ENCODE data around the gene PCDHGA6.

PCDHGA6 gene

DNA sequence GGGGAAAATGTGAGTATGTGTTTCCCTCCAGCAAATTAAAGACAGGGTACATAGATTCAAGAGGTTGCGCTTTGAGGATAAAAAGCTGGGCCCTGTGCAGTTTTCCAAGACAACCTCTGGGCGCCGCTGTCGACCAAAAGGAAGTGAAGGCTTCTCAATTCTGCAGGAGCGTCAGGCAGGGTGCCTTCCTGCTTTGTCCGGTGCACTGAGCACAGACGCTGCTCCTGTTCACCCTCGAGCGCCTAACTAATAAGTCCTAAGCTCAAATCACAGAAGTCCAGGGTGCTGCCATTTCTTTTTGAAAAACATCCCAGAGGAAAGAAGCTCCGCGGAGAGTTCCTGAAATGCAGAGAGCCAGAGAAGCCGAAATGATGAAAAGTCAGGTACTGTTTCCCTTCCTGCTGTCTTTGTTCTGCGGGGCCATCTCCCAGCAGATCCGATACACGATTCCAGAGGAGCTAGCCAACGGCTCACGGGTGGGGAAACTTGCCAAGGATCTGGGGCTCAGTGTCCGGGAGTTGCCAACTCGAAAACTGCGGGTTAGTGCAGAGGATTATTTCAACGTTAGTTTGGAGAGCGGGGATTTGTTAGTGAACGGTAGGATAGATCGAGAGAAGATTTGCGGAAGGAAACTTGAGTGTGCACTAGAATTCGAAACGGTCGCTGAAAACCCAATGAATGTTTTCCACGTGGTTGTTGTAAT lies 23.6 kb upstream of the PCDHGA6 start, which contains the start of gene PCDHGB1:
TSS of gene PCDHGB1 (plus strand) at position 183 of the 703 bp plus-strand sequence. CDS start at position 345, 162 bp downstream.
- CTCF ChIA-PET, result interaction anchor here (0.6 to 10.4 kb wide), 20 partner anchors 8 to 228 kb away, joined by 3 to 134 read pairs (median 6); partner anchors contain the start of genes PCDHGA1, PCDHGA2, PCDHGA5 and PCDHGA8

DNA sequence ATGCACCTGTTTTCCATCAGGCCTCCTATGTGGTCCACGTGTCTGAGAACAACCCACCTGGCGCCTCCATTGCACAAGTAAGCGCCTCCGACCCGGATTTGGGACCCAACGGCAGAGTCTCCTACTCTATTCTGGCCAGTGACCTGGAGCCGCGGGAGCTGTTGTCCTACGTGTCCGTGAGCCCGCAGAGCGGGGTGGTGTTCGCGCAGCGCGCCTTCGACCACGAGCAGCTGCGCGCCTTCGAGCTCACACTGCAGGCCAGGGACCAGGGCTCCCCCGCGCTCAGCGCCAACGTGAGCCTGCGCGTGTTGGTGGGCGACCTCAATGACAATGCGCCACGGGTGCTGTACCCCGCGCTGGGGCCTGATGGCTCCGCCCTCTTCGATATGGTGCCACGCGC lies 22.1 kb upstream of the PCDHGA6 start:
- no peak for TF ChIP-seq CTCF (IDR thresholded peaks at IDR 0.05; ENCODE audit: insufficient read depth, low read length, missing control alignments)
- POLR2A ChIA-PET, result no interaction called here
- no peak overlapping the region for H3K4me3 ChIP-seq (ENCODE audit: low read depth, low read length)
- DNase-seq (ENCODE audit: low read depth, low spot score), result no peak
- CTCF ChIA-PET, result interaction anchor here (2.4 to 10.4 kb wide), 6 partner anchors 22 to 215 kb away, joined by 6 to 134 read pairs (median 21); partner anchors contain the start of gene PCDHGA1

More for the DNA sequence above, 23.6 kb upstream of the PCDHGA6 start, which contains the start of gene PCDHGB1:
- TF ChIP-seq CTCF (IDR thresholded peaks at IDR 0.05; ENCODE audit: insufficient read depth, low read length, missing control alignments), result peak; percentile 50
- H3K4me3 ChIP-seq (ENCODE audit: low read depth, low read length), result peak within 1 kb of the TSS; percentile 39
- DNase-seq (ENCODE audit: low read depth, low spot score), result no peak
- POLR2A ChIA-PET, result no interaction called here

DNA sequence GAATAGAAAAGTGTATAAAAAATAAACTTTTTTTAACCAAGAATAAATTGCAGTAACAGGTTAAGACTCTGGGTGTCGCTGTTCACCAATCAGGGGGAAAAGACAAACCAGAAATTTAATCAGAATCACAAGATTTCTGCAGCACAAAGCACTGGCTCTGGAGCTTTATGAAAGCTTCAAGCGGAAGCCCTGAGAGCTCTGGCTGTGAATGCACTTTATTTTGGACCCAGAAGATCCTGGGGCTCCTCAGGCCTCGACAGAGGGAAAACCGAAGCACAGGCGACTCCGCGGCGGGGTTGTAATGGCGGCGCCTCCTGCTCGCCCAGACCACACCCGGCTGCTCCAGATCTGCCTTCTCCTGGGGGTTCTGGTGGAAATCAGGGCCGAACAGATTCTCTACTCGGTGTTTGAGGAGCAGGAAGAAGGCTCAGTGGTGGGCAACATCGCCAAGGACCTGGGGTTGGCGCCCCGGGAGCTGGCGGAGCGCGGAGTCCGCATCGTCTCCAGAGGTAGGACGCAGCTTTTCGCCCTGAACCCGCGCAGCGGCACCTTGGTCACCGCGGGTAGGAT lies 18.7 kb upstream of the PCDHGA6 start, which contains the start of gene PCDHGA4:
TSS of gene PCDHGA4 (plus strand) at position 122 of the 570 bp plus-strand sequence. CDS start at position 209, 87 bp downstream.
- TF ChIP-seq CTCF (IDR thresholded peaks at IDR 0.05; ENCODE audit: insufficient read depth, low read length, missing control alignments), result peak; percentile 2
- DNase-seq (ENCODE audit: low read depth, low spot score), result no peak
- ChIA-PET CTCF (interaction anchor here (1.0 to 3.7 kb wide), 17 partner anchors 9 to 212 kb away, joined by 3 to 37 read pairs (median 6); partner anchors contain the start of genes PCDHGA1, PCDHGA2, PCDHGA3 and PCDHGA5), POLR2A (no interaction called here)
- peak within 1 kb of the TSS; percentile 45 for H3K4me3 ChIP-seq (ENCODE audit: low read depth, low read length)

- DNase-seq (ENCODE audit: low read depth, low spot score), result no peak
- no peak for TF ChIP-seq CTCF (IDR thresholded peaks at IDR 0.05; ENCODE audit: insufficient read depth, low read length, missing control alignments)
- ChIA-PET POLR2A (no interaction called here), CTCF (interaction anchor here (1.0 to 3.7 kb wide), 17 partner anchors 8 to 212 kb away, joined by 3 to 37 read pairs (median 6); partner anchors contain the start of genes PCDHGA1, PCDHGA2, PCDHGA3 and PCDHGA5)
- H3K4me3 ChIP-seq (ENCODE audit: low read depth, low read length), result no peak overlapping the region; the same call in 1 of the 2 replicates
Observed at GRCh38 chr5:141355641-141356040, 18.1 kb upstream of the PCDHGA6 start.

DNA sequence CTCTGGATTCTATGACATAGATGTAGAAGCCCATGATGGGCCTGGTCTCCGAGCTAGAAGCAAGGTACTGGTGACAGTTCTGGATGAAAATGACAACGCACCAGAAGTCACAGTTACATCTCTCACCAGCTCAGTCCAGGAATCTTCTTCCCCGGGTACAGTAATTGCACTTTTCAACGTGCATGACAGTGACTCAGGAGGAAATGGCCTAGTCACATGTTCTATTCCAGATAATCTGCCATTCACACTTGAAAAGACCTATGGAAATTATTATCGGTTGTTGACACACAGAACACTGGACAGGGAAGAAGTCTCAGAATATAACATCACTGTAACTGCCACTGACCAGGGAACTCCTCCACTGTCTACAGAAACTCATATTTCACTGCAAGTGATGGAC lies 17.6 kb upstream of the PCDHGA6 start:
- ChIA-PET POLR2A (no interaction called here), CTCF (interaction anchor here (1.0 to 3.7 kb wide), 12 partner anchors 9 to 211 kb away, joined by 3 to 37 read pairs (median 6); partner anchors contain the start of genes PCDHGA2, PCDHGA3 and PCDHGB3)
- TF ChIP-seq CTCF (IDR thresholded peaks at IDR 0.05; ENCODE audit: insufficient read depth, low read length, missing control alignments), result no peak
- H3K4me3 ChIP-seq (ENCODE audit: low read depth, low read length), result no peak overlapping the region
- no peak for DNase-seq (ENCODE audit: low read depth, low spot score)

- no peak for DNase-seq (ENCODE audit: low read depth, low spot score)
- H3K4me3 ChIP-seq (ENCODE audit: low read depth, low read length), result no peak overlapping the region
- POLR2A ChIA-PET, result no interaction called here
- CTCF ChIA-PET, result interaction anchor here (1.1 to 3.9 kb wide), 3 partner anchors 37 to 206 kb away, joined by 3 to 32 read pairs (median 5); no protein-coding TSS in a partner anchor
- TF ChIP-seq CTCF (IDR thresholded peaks at IDR 0.05; ENCODE audit: insufficient read depth, low read length, missing control alignments), result no peak
Observed at GRCh38 chr5:141356950-141357349, 16.7 kb upstream of the PCDHGA6 start.
